Tibial artery (tissue), 4 donors: ENCODE data around the gene SPOCD1.

Source experiments
- DNase-seq, 2 donors: peaks; one replicate each; pipeline ENCODE4 v3.0.0-alpha.2; 2019
- H3K27ac ChIP-seq, 2 donors: fragments of 200-600 bp; sonication (generic) in 1 of 2; 1 replicate in 1 of 2; 2 replicates in 1 of 2; pipeline ENCODE4 v1.5.1; 2018 to 2019; ENCODE audit warnings: mild to moderate bottlenecking in 1 of 2
- H3K27me3 ChIP-seq, 2 donors: fragments of 200-600 bp; sonication (generic) in 1 of 2; one replicate each; pipeline versions ENCODE4 v1.5.1 to v1.6.0; 2016 to 2019
- H3K36me3 ChIP-seq, 3 donors: fragments of 200-600 bp; sonication (generic) in 2 of 3; one replicate each; pipeline ENCODE4 v1.5.1; 2016 to 2019; ENCODE audit warnings: mild to moderate bottlenecking in 2 of 3
- H3K4me1 ChIP-seq, 4 donors: fragments of 200-600 bp; sonication (generic) in 2 of 4; 1 replicate in 3 of 4; 2 replicates in 1 of 4; pipeline ENCODE4 v1.5.1; 2016 to 2019
- H3K4me3 ChIP-seq, 2 donors: fragments of 200-600 bp; sonication (generic) in 1 of 2; 1 replicate in 1 of 2; 2 replicates in 1 of 2; pipeline ENCODE4 v1.5.1; 2018 to 2019; ENCODE audit warnings: mild to moderate bottlenecking in 2 of 2
- H3K9me3 ChIP-seq, 3 donors: fragments of 200-600 bp; sonication (generic) in 1 of 3; one replicate each; pipeline ENCODE4 v1.5.1; 2016 to 2019
- CTCF ChIP-seq, 2 experiments: fragments of 200-600 bp in 1 of 2; fragments of 450-650 bp in 1 of 2; IDR thresholded peaks; one replicate each; pipeline ENCODE4 v1.5.1; 2017 to 2019; ENCODE audit warnings: antibody characterized with exemption in 2 of 2, mild to moderate bottlenecking in 1 of 2, moderate library complexity in 1 of 2
- intact Hi-C: fragments of 100-400 bp; cut with DNase I; formaldehyde crosslinking; loops from one replicate; pipeline ENCODE4 v1.15.0; 2023; ENCODE audit warnings: low total_unique reads

SPOCD1 gene

GRCh38 chr1:31782421-31783410 lies 33.1 kb downstream of the SPOCD1 start:
- TF ChIP-seq CTCF (IDR thresholded peaks at IDR 0.05) = no peak
- Histone ChIP-seq H3K9me3 (no peaks in the 10 kb centered on the region), H3K27me3 (peaks cover 0 to 19% of the 10 kb centered on the region in 2 donors), H3K4me1 (no peaks in the 10 kb centered on the region), H3K36me3 (no peaks in the 10 kb centered on the region), H3K4me3 (no peak overlapping the region), H3K27ac (no peak overlapping the region)
- intact Hi-C loops = no loop called here
- no peak for DNase-seq

GRCh38 chr1:31781756-31782371 lies 34.0 kb downstream of the SPOCD1 start:
- intact Hi-C loops = no loop called here
- no peak overlapping the region for H3K4me3 ChIP-seq
- H3K27ac ChIP-seq = no peak overlapping the region
- peaks cover 0 to 27% of the 10 kb centered on the region in 2 donors for H3K27me3 ChIP-seq
- no peak for DNase-seq
- no peaks in the 10 kb centered on the region for H3K4me1 ChIP-seq
- TF ChIP-seq CTCF (IDR thresholded peaks at IDR 0.05) = no peak
- H3K36me3 ChIP-seq = no peaks in the 10 kb centered on the region
- H3K9me3 ChIP-seq = no peaks in the 10 kb centered on the region

- no peak for DNase-seq
- Histone ChIP-seq H3K27ac (no peak overlapping the region), H3K36me3 (no peaks in the 10 kb centered on the region), H3K27me3 (peaks cover 0 to 31% of the 10 kb centered on the region in 2 donors), H3K9me3 (no peaks in the 10 kb centered on the region), H3K4me3 (no peak overlapping the region), H3K4me1 (no peaks in the 10 kb centered on the region)
- intact Hi-C loops = no loop called here
- TF ChIP-seq CTCF (IDR thresholded peaks at IDR 0.05) = no peak
Observed at GRCh38 chr1:31781138-31781755, 34.6 kb downstream of the SPOCD1 start.

- Histone ChIP-seq H3K4me1 (no peaks in the 10 kb centered on the region), H3K27ac (no peak overlapping the region), H3K9me3 (no peaks in the 10 kb centered on the region), H3K27me3 (peaks cover 0 to 37% of the 10 kb centered on the region in 2 donors), H3K36me3 (no peaks in the 10 kb centered on the region), H3K4me3 (no peak overlapping the region)
- no peak for DNase-seq
- intact Hi-C loops = no loop called here
- no peak for TF ChIP-seq CTCF (IDR thresholded peaks at IDR 0.05)
Observed at GRCh38 chr1:31780632-31781031, 35.2 kb downstream of the SPOCD1 start.

GRCh38 chr1:31779687-31780086 lies 36.1 kb downstream of the SPOCD1 start:
- no peak for TF ChIP-seq CTCF (IDR thresholded peaks at IDR 0.05)
- intact Hi-C loops = no loop called here
- DNase-seq = no peak
- Histone ChIP-seq H3K9me3 (no peaks in the 10 kb centered on the region), H3K27me3 (peaks cover 0 to 46% of the 10 kb centered on the region in 2 donors), H3K4me3 (no peak overlapping the region), H3K27ac (no peak overlapping the region), H3K36me3 (no peaks in the 10 kb centered on the region), H3K4me1 (no peaks in the 10 kb centered on the region)
